ENCODE measurements around the gene ILDR2. TPM values are rescaled to one million over a fixed set of nuclear protein-coding genes. Genes with fewer than 3 reads are reported as not detected.

Gene ILDR2
- polyA plus RNA-seq, 5 donors, result 0.48 to 0.71 (median 0.57) TPM

DNA sequence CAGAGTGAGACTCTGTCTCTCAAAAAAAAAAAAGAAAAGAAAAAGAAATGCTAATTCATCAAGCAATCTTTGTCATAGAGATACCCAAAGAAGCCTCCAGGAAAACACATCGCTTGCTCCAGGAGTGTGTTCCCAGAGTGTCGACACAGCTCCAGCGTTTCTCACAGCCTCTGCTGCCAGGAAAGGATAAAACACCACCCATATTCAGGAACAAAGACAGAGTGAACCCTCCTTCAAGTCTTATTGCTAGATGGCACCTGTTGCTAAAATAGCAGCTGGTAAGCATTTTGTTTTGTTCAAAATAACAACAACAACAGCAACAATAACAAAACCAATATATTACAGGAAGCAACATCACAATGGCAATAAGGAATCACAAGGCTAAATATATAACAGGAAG lies 3.1 kb downstream of the ILDR2 start:
- DNase-seq, result no peak

GRCh38 chr1:166971252-166971651 lies 4.1 kb downstream of the ILDR2 start:
- no peak for DNase-seq

DNA sequence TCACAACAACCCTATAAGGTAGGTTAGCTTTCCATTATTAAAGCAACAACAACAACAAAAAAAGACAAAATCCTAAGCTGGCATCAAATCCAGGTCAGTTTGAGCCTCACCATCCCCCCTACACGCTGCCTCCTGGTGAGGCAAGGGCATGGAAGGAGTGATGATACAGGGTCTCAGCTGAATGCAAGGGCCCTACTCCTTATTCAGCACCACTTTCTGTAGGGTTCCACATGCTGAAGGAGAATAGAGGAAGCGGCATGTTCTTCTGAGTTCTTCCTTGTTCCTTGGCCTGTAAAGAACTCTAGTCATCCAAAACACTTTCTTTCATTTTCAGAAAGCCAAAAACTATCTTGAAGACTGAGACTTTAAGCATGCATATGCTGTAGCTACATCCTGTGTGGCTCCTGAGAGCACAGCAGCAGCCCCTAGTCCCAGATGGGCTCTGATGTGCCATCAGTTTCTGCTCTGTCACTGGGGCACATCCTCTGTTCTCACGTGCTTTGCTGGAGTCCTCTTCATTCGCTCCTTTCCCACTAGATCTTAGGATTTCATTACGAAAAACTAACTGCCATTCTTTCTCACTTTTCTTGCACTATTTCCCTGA lies 6.2 kb downstream of the ILDR2 start:
- no peak for DNase-seq

DNA sequence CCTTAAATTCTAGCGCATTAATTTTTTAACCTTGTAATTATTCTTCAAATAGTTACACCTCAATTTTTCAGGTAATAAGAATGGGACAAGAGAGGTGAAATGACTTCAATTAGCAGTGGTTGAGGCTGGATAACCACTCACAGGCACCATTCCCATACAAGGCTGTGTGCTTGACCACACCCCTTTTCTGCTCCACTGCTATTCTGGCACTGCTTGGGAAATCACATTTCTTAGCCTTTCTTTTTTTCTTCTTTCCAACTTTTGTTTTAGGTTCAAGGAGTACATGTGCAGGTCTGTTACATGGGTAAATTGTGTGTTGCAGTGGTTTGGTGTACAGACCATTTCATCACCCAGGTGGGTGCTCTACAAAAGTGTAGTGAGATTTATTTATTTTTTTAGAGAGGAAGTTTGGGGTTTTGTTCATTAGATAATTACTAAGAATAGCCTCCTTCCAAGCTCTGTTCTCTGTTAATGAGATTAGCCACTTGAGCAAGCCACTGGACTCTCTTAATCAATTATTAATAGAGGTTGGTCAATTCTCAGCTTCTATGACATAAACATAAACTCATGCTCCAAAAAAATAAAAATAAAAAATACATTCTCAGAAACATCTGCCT lies 14.4 kb downstream of the ILDR2 start:
- no peak for DNase-seq

DNA sequence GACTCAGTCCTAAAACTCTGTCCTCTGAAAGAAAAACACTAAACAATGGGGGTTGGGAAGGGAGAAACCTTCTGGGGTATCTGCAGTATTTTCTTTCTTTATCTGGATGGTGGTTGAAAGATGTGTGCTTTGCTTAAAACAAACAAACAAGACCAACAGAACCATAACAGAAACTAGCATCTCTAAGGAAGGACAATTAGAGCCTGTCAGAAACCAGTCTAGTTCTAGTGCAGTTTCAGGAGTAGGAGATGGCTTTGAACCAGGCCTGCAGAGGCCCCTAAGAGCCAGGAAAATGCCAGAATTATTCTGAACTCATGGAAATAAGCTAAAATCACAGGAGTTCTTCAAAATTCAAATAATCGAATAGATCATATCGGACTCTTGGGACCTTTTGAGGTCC lies 18.5 kb downstream of the ILDR2 start:
- DNase-seq, result no peak

- DNase-seq, result no peak
Observed at GRCh38 chr1:166956057-166956850, 19.1 kb downstream of the ILDR2 start.

- DNase-seq, result no peak
Observed at GRCh38 chr1:166953491-166953890, 21.8 kb downstream of the ILDR2 start.

- no peak for DNase-seq
Observed at GRCh38 chr1:166952002-166952746, 23.2 kb downstream of the ILDR2 start.

- no peak for DNase-seq
Observed at GRCh38 chr1:166951050-166951449, 24.3 kb downstream of the ILDR2 start.

GRCh38 chr1:166950156-166950555 lies 25.2 kb downstream of the ILDR2 start:
- DNase-seq, result no peak

DNA sequence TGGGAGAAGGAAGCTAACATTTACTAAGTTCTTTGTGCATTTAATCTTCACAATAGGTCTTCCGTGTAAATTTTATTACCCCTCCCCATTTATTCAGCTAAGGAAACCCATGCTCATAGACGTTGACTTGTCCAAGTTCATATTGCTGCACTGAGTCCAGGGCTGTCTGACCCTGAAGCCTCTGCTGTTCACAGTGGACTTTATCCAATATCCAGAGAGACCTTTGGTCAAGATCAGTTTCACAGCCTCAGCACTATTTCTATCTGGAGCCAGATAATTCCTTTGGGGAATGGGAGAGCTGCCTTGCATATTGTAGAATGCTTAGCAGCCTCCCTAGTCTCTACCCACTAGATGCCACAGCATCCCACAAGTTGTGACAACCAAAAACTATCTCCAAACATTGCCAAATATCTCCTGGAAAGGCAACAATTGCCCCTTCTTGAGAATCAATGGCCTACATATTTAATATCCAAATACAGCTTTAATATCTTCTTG lies 26.4 kb downstream of the ILDR2 start:
- no peak for DNase-seq

- DNase-seq, result peak; percentile 24 to 28
Observed at GRCh38 chr1:166947398-166948043, 27.8 kb downstream of the ILDR2 start.

DNA sequence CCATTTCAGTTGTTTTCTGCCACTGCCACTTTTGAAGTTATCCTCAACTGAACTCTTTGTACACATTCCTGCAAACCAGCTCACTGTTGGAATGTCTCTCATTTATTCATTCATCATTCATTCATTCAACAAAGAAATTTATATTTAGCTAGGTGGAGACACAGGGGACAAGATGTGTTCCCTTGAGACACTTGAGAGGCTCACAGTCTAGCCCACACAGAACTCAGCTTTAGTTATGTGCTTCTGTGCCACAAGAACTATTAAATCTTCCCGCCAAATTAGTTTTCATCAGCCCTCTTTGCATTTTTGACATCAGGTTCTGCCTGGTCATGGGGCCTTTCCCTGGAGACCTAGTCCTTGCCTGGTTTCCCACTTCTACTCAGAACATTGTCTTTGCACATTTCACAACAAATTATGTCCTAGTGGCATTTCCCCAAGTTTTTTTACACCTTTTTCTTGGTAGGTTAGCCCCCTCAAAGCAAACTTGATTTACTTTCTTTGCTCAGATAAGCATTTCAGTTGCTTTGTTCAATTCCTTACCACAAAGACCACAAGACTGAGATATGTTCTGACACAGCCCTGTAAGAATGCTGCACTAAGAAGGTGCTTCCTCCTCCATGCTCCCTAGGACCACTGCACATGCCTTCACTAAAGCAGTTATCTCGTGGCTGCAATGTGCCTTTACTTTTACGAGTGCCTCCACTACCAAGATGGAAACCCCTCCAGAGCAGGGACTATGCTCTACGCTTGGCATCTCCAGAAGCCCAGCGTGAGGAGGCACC lies 31.0 kb downstream of the ILDR2 start:
- DNase-seq, result no peak

DNA sequence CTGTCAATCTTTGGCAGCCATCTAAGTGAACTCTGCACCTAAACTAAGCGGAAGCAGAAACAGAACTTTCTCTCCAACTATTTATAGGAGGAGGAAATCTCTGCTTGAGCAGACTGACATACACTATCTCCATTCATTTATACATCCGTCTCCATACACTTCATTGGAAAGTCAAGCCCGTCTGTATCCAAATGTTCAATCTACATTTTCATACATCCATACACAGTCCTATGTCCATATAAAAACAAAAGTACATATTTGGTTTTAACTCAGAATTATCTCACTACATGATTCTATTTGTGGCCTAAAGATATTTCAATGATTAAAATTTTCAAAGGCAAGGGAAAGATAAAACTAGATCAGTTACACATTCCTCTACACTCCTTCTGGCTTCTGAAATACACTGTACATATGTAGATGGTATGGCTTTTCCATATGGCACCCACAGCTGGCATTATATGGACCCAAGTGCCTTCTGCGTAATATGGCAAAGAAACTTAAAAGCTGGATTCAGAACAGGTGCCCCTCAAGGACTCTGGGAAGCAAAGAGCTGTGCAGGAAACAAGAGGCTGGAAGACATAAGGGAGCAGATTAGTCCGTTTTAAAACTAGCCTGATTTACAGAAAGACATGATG lies 35.5 kb downstream of the ILDR2 start:
- DNase-seq, result no peak

DNA sequence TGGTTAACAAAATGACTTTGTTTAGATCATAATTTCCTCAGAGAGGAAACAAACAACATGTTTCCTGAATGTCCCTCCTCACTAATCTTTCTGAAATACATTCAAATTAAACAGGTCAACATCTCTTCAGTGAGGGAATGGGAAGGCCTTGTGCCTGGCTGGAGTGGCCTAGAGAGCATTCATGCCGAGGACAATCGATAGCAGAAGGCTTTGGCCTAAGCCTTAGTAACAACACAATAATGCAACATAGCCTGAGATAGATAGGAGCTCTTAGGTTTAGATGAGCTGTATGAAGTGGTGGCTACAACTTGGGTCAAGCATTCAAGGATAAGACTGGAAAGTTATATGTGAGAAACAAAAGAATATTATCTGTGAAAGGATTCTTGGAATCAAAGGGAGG lies 37.4 kb downstream of the ILDR2 start:
- no peak for DNase-seq

DNA sequence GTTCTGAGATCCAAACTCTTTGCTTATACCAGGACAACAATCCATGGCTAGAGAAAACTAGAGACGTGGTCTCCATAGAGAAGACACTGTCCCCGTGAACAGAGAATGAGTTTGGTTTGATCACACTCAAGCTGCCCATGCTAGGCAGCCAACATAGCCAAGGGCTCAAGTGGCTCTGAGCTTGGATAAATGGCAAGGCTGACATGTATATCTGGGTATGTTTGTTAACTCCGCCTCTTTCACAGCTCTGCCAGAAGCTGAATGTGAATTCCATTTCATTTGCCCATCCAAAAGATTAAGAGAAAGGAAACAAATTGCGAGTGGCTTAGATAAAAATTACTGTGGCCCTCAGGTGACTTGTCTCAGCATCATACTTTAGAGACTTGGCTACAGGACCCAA lies 38.0 kb downstream of the ILDR2 start:
- no peak for DNase-seq

GRCh38 chr1:166933633-166934032 lies 41.7 kb downstream of the ILDR2 start:
- no peak for DNase-seq

- no peak for DNase-seq
Observed at GRCh38 chr1:166933140-166933539, 42.2 kb downstream of the ILDR2 start.

DNA sequence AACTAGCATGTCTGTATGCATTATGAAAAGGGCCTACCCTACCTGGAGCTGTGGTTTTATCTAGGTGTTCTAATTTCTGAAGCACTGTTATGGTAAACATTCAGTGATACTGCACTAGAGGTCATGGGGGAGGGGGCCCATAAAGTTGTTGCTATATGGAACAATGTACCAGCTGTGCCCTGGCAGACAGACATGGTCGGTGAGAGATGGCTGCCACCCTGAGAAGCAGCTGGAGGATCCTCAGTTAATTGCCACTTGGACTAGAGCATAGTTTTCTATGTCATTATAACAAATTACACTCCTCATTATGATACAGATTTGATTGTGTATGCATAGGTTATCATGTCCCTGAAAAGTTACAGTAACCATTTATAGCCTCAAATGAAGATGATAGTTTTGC lies 45.4 kb downstream of the ILDR2 start:
- no peak for DNase-seq

GRCh38 chr1:166927701-166928100 lies 47.6 kb downstream of the ILDR2 start:
- no peak for DNase-seq

Data from right lung (tissue), 5 donors.